ENCODE data around the gene MSN.
"Not testable (repeated sequence)": the region's sequence is repeated elsewhere in the genome, so short reads cannot be mapped to it uniquely, and the experiment has no call there.

Gene MSN

DNA sequence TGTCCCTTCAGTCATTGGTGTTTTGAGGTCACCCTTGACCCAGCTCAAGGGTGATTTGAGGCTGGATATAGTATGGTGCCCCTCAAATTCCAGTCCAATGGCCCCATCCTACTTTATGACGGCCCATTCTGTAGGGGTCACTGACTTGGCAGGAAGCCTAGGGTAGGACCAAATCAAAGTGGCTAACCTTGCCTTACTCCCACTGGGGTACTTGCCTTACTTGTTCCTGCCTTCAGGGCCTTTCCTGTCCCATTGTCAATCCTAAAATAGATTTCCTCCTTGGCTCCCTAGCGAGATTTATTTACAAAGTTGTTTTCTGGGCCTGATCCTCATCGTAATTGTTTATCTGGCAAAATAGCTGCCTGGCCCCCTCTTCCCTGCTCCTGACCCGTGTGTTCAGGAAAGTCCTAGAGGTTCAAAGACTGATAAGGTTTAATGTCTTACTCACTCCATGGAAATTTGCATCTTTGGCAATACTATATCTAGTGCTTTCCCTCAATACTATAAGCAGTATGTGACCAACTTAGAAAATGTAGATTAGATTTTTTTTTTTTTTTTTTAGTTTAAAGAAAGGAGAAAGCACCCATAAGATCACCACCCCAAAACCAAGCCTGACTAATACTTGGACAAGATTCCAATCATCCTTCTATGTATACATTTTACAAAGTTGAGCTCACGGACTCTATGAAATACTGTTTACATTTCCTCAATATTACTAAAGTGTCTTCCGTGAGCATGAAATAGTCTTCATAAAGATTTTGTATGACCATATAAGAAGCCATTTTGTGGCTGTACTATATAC, 44.8 kb downstream of the MSN start:
- no peak for DNase-seq (ENCODE audit: low read depth in 1 of 2, low spot score in 1 of 2)

DNA sequence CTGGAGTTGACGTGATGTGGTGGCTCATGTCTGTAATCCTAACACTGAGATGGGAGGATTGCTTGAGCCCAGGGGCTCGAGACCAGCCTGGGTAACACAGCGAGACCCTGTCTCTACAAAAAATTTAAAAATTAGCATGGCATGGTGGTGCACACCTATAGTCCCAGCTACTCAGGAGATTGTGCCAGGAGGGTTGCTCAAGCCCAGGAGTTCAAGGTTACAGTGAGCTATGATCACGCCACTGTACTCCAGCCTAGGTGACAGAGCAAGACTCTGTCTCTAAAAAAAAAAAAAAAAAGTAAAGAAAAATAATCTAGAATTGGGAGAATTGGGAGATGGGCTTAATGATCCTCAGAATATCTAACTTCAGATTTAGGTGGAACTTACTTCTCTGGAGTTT, 51.1 kb downstream of the MSN start:
- DNase-seq (ENCODE audit: low read depth in 1 of 2, low spot score in 1 of 2), result no peak

DNA sequence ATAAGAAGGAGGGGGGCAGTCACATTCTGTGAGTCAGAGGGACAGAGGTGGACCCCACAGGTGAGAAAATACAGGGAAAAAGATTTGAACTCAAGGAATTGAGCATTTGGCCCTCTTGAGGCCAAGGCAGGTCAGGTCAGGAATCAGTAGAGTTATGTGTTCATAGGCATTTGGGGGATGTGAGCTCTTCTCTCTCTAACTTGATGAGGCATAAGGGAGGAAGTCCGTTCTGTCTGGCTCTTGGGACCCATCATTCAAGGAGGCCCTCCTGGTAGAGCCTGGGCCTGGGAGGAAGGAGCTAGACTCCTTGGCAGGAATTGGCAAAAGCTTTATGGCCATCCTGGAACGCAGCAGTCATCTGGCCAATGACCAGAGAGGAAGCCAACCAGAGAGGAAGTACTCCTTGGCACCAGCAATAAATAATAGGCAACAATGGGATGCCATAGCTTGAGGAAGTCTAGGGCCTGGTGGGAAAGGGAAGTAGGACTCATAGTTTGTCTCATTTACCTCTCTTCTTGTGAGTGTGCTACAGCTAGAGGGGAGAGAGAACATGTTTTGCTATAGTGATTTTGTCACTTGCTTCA, 53.0 kb downstream of the MSN start:
- no peak for DNase-seq (ENCODE audit: low read depth in 1 of 2, low spot score in 1 of 2)

DNA sequence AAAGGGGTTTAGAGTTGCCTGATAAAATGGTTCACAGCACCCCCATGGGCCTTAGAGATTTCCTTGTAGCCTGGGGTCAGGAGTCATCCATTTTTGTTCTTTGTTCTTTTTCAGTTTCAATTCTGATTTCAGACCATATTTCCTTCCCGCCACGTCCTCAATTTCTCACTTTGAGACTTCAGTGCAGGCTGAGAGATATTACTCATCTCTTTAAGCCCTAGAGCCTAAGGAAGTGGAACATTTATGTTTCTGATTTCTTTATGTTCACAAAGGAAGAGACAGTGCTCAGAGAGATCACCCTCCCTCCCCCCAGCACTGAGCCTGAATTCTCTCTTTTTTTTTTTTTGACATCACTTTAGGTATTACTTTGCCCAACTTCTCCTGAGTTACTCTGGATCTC, 56.3 kb downstream of the MSN start:
- DNase-seq (ENCODE audit: low read depth in 1 of 2, low spot score in 1 of 2), result no peak

DNA sequence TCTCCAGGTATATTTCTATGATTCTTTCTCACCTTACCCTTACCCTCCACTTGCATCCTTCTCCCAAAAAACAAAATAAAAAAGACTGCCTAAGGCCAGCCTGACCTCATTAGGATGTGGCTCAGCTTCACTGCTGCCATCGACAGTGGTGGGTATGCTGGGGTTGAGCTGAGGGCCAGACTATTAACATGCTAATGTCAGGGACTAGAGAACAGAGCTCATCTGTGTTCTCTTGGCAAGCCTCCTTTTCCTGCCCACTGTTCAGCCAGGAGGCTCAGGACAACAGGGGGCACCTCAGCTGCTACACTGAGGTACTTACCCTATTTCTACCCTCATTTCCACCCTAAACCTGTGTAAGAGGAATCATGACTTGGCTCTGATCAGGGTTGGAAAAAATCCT, 59.3 kb downstream of the MSN start:
- DNase-seq (ENCODE audit: low read depth in 1 of 2, low spot score in 1 of 2), result no peak

DNA sequence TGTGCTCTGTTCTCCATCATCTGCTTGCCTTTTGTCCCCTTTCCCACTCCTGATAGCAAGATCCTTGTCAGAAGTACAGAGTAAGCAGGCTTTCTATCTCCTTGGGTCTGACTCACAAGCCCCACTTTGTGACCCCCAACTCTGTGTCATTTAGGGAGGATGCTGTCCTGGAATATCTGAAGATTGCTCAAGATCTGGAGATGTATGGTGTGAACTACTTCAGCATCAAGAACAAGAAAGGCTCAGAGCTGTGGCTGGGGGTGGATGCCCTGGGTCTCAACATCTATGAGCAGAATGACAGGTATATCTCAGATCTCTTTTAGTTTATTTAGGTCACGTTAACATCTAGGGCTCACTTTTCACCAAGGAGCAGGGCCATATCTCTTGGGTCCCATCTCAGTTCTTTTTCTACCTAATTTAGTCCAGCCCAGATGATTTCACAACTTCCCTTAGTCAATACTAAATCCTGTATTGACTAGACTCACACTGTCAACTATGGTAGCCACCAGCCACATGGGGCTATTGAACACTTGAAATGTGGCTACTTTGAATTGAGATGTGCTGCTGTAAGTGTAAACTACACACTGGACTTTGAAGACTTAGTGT, 64.3 kb downstream of the MSN start:
- no peak for DNase-seq (ENCODE audit: low read depth in 1 of 2, low spot score in 1 of 2)

DNA sequence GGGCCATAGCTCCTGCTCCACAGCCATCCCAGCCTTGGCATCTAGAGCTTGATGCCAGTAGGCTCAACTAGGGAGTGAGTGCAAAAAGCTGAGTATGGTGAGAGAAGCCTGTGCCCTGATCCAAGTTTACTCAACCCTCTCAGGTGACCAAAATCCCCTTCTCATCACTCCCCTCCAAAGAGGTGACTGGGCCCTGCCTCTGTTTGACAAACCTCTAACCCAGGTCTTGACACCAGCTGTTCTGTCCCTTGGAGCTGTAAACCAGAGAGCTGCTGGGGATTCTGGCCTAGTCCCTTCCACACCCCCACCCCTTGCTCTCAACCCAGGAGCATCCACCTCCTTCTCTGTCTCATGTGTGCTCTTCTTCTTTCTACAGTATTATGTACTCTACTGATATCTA, 73.5 kb downstream of the MSN start:
- no peak for DNase-seq (ENCODE audit: low read depth in 1 of 2, low spot score in 1 of 2)

DNA sequence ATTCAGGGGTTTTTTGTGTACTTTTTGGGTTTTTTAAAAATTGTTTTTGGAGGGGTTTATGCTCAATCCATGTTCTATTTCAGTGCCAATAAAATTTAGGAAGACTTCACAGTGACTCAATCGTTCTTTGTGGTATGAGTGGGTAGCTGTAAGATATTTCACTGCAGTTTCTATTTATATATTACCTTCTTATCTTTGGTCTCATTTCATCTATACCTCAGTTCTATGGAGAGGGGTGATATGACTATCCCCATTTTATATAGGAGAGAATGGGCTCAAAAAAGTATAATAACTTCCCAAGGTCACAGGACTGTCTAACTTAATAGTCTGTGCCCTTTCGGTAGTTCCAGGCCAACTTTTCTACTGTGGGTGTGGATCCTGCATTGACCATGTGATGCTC, 74.4 kb downstream of the MSN start:
- DNase-seq (ENCODE audit: low read depth in 1 of 2, low spot score in 1 of 2), result no peak

DNA sequence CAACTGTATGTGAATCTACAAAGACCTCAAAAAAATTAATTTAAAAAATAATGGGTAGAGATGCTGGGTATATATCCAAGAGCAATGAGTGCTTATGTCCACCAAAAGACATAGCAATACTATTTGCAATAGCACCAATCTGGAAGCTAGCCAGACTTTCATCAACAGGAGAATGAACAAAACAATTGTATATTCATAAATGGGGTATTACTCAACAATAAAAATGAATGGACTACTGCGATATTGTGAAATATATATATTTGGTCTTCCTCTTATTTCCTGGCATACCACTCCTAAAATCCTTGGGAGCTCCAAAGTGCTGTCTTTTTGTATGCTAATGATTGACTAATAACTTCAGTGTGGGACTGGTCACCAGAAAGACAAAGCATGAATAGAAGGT, 77.5 kb downstream of the MSN start:
- DNase-seq (ENCODE audit: low read depth in 1 of 2, low spot score in 1 of 2), result no peak

DNA sequence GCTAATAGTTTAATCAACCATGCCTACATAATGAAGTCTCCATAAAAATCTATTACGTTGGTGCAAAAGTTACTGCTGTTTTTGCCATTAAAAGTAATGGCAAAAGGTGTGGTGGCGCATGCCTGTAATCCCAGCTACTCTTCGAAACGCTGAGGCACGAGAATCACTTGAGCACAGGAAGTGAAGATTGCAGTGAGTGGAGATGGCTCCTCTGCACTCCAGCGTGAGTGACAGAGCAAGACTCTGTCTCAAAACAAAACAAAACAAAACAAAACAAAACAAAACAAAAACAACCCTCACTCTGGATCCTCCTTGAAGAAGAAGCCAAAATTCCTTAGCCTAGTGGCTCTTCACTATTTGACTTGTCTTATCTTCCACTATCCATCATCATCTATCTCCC, 78.0 kb downstream of the MSN start:
- no peak for DNase-seq (ENCODE audit: low read depth in 1 of 2, low spot score in 1 of 2)

DNA sequence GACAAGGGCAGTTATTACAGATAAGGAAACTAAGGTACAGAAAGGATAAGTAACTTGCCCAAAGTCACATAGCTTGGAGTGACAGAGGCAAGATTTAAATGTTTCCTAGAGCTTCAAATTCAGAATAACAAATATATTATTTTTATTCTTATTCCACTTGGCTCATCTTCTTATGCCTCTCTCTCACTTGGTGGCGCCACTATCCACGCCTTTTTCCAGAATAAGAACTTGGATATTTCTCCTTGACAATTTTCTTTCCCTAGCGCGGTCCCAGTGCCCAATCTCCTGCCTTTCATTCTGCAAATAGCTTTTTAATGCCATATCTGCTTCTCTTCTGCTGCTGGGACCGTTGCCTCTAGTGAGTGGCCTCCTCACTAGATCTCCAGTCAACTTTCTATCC, 78.5 kb downstream of the MSN start:
- DNase-seq (ENCODE audit: low read depth in 1 of 2, low spot score in 1 of 2), result no peak

DNA sequence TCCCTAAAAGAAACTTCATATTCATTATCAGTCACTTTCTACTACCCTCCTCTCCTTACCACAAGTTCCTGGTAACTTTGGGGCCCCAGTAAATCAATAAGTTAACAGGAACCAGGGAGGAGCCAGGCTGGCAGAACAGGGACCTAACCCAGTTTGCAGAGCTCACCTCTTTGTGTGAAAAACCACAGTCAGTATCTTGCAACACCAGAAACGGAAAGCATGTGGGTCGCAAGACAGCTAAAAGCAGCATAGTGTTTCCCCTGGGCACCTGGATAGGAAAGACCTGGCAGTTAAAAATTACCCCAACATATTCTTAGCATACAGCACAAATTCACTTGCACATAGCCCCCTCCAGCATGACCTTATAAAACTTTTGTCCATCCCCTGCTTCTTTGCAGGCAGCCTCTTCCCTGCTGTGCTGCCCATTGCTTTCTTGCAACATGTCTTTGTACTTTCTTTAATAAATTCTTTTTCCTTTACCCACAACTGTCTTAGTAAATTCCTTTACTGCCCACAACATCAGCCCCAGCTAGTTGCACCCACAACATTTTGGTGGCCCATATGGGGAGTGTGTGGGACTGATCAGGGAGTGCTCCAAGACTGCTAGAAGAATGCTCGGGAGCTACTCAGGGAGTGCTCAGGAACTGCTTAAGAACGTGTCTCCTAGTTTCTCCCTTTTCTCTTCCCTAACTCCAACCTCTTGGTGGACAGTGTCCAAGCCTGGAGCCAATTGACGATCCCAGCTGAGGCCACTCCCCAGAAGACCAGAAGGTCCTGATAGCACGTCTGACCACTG, 83.4 kb downstream of the MSN start:
- no peak for DNase-seq (ENCODE audit: low read depth in 1 of 2, low spot score in 1 of 2)

DNA sequence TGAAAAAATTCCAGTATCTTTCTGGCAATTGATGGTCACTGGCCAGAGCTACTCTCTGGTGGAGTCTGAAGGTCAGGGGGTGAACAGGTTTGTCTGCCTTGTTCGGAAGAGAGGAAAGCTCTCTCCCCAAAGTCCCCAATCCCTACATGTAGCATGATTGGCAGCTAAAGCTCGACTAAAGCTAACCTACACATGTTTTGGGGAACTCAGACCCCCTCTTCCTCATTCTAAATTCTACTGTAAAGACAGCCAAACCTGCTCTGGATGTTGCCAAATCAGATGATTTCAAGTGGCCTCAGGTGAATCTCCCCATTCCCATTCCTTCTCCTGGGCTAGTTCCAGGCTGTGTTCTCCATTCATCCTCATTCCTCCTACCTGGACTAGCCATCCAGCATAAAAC, 84.1 kb downstream of the MSN start:
- no peak for DNase-seq (ENCODE audit: low read depth in 1 of 2, low spot score in 1 of 2)

DNA sequence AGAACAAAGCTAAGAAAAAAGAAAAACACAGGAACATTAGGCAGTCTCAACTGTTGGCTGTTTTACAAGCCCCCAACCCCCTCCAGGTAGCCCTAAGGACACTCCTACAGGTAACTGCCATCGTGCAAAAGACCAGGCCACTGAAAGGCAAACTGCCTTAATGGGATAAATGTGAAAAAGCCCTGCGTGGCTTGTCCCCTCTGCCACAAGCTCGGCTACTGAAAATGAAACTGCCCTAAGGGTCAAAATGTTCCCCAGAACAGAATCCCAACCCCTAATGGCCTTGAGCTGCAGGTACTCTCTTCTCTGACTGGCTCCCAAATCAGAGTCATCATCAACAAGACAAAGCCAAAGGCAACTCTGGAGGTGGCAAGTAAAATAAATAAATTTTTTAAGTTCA, 84.8 kb downstream of the MSN start:
- DNase-seq (ENCODE audit: low read depth in 1 of 2, low spot score in 1 of 2), result no peak

DNA sequence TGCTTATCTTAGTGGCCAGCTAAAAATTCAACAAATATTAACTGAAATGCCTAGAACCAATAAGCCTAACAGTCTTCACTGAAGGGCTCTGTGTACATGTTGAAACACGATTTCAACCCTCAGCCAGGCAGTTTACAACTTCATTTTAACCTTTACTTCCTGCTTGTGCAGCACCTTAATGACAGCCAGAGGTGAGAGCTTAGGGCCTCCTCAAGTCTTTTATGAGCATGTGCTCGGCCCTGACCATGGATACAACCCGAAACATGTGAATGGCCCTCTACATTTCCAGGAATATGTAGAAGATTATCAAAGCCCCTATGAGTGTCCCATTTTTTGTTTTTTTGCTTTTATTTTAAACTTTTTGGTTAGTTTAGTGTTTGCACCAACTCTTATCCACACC, 88.3 kb downstream of the MSN start:
- no peak for DNase-seq (ENCODE audit: low read depth in 1 of 2, low spot score in 1 of 2)

DNA sequence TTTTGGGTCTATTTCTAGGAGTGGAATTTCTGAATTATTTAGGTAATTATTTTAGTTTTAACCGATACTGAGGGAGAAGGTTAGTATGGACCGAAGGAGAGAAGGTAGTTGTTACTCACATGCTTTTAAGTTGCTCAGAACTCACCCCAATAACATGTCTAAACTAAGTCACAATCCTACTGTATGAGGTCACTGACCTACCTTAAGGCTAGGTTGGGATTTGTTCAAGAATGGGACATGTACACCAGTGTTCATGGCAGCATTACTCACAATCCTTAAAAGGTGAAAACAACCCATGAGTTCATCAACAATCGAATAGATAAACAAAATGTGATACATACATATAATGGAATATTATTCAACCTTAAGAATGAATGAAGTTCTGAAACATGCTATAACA, 90.5 kb downstream of the MSN start:
- no peak for DNase-seq (ENCODE audit: low read depth in 1 of 2, low spot score in 1 of 2)

DNA sequence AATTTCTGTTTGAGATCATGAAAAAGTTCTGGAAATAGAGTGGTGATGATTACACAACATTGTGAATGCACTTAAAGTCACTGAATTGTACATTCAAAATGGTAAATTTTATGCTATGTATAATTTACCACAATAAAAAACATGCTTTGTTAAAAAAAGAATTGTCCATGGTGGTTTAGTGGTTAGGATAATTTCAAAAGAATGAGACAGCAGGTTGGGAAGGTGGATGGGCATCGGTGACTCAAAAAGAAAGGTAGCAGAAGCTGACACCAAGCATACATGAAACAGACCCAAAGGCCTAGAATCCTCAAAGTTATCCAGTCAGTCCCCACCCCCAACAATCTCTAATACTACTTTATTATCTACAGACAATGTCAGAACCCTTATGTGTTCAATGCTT, 91.1 kb downstream of the MSN start:
- DNase-seq (ENCODE audit: low read depth in 1 of 2, low spot score in 1 of 2), result no peak

DNA sequence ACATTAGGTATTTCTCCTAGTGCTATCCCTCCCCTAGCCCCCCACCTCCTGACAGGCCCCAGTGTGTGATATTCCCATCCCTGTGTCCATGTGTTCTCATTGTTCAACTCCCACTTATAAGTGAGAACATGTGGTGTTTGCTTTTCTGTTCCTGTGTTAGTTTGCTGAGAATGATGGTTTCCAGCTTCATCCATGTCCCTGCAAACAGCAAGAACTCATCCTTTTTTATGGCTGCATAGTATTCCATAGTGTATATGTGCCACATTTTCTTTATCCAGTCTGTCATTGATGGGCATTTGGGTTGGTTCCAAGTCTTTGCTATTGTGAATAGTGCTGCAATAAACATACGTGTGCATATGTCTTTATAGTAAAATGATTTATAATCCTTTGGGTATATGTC, 92.1 kb downstream of the MSN start:
- DNase-seq (ENCODE audit: low read depth in 1 of 2, low spot score in 1 of 2), result not testable (repeated sequence)

DNA sequence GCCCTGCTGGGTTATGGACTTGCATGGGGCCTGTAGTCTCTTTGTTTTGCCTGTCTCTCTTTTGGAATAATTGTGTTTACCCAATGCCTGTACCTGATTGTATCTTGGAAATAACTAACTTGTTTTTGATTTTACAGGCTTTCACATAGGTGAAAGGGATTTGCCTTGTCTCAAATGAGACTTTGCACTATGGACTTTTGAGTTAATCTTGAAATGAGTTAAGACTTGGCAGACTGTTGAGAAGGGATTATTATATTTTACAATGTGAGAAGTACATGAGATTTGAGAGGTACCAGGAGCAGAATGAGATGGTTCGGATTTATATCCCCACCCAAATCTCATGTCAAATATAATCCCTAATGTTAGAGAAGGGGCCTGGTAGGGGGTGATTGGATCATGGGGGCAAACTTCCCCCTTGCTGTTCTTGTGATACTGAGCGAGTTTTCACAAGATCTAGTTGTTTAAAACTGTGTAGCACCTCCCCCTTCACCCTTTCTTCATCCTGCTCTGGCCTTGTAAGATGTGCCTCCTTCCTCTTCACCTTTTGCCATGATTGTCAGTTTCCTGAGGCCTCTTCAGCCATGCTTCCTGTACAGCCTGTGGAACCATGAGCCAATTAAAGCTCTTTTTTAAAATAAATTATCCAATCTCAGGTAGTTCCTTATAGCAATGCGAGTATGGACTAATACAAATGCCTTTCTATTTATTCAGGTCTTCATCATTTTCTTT, 102.3 kb downstream of the MSN start:
- no peak for DNase-seq (ENCODE audit: low read depth in 1 of 2, low spot score in 1 of 2)

DNA sequence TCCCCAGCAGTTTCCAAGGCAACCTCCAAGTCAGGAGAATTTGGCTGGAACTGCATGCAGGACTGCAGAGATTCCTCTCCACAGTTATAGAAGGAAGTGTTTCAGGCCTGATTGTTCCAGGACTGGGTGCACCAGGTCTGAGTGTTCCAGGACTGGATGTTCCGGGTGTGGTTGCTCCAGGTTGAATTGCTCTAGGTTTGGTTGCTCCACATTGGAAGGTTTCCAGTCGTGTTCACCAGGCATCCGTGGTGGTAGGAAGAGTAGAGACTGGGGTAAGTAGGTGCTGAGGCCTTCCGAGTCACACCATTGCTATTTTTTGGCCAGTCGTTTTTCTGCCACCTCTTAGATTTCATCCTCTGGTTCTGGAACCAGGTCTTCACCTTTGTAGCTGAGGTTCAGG, 105.4 kb downstream of the MSN start:
- no peak for DNase-seq (ENCODE audit: low read depth in 1 of 2, low spot score in 1 of 2)

DNA sequence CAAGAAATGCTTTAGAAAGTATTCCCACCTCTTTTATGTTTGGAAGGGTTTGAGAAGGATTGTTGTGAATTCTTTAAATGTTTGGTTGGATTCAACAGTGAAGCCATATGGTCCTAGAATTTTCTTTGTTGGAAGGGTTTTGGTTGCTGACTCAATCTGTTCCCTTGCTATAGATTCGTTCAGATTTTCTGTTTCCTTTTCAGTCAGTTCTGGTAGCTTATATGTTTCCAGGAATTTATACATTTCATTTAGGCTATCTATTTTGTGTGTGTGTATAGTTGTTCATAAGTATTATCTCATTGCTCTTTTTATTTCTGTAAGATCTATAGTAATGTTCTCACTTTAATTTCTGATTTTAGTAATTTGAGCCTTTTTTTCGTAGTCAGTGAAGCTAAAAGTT, 114.4 kb downstream of the MSN start:
- DNase-seq (ENCODE audit: low read depth in 1 of 2, low spot score in 1 of 2), result no peak
